ENCODE data around the gene TMEM208. TPM values are rescaled to one million over a fixed set of nuclear protein-coding genes. Genes with fewer than 3 reads are reported as not detected.

TMEM208 gene
- total and polyA plus RNA-seq, 4 donors: 22.1 to 196 (median 93.8) TPM

GRCh38 chr16:67235816-67236562 lies 9.1 kb downstream of the TMEM208 start:
- Histone ChIP-seq H3K9ac (ENCODE audit: insufficient read depth in 1 of 2, low read length in 2 of 2) (no peak overlapping the region), H3K27ac (ENCODE audit: low read depth in 1 of 2, low read length in 1 of 2) (no peak overlapping the region), H3K27me3 (ENCODE audit: control insufficient read depth in 3 of 3, insufficient read depth in 3 of 3, low read length in 2 of 3) (no peaks in the 10 kb centered on the region), H3K4me1 (ENCODE audit: control insufficient read depth in 5 of 5, insufficient read depth in 5 of 5, low read length in 5 of 5) (peaks cover 6 to 10% (median 7%) of the 10 kb centered on the region in 5 donors), H3K4me3 (no peak overlapping the region), H3K36me3 (ENCODE audit: control insufficient read depth in 4 of 4, insufficient read depth in 4 of 4, low read length in 4 of 4) (peaks cover 3 to 68% (median 64%) of the 10 kb centered on the region in 4 donors), H3K9me3 (ENCODE audit: control insufficient read depth in 4 of 4, insufficient read depth in 3 of 4, low read length in 3 of 4) (no peaks in the 10 kb centered on the region)
- TF ChIP-seq, protein P1, sequence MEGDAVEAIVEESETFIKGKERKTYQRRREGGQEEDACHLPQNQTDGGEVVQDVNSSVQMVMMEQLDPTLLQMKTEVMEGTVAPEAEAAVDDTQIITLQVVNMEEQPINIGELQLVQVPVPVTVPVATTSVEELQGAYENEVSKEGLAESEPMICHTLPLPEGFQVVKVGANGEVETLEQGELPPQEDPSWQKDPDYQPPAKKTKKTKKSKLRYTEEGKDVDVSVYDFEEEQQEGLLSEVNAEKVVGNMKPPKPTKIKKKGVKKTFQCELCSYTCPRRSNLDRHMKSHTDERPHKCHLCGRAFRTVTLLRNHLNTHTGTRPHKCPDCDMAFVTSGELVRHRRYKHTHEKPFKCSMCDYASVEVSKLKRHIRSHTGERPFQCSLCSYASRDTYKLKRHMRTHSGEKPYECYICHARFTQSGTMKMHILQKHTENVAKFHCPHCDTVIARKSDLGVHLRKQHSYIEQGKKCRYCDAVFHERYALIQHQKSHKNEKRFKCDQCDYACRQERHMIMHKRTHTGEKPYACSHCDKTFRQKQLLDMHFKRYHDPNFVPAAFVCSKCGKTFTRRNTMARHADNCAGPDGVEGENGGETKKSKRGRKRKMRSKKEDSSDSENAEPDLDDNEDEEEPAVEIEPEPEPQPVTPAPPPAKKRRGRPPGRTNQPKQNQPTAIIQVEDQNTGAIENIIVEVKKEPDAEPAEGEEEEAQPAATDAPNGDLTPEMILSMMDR (IDR thresholded peaks at IDR 0.05; ENCODE audit: control extremely low read depth, extremely low read depth): no peak
- DNase-seq: no peak
- ATAC-seq (ENCODE audit: insufficient read depth, low FRiP score): no peak
- WGBS, 2 donors: 82 to 85% methylated on average over 17 of the region's 17 CpGs

DNA sequence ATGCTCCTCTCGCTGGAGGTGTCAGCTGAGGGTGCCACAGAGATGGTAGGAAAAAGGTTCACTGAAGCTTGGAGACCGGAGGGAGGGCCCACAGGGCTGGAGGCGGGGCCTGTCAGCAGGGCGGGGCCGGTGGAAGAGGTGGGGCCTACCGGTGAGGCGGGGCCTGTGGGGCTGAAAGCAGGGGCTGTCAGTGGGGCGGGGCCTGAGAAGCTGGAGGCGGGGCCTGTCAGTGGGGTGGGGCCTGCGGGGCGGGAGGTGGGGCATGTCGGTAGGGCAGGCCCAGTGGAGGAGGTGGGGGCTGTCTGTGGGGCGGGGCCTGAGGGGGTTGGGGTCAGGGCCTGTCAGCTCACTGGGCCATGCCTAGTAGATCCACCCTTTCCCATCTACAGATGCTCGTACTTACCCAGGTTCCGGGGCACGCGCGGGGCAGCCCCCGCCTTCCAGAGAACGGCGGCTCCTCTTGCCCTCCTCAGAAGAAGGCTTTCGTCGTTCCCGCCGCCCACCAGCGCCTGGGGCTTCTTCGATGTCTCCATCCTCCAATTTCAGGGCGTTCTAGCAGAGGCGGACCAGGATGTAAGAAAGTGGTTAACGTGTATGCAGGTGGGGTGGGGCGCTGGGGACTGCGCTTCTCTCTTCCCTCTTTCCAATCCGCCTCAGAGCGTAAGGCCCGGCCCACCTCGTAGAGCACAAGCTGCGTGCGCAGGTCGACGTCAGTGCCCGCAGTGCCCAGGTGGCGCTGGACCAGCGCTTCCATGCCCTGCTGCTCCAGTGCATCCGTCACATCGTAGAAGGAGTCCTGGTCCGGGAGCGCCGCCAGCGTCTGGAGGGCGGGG lies 9.8 kb downstream of the TMEM208 start:
- Histone ChIP-seq H3K27ac (ENCODE audit: low read depth in 1 of 2, low read length in 1 of 2) (no peak overlapping the region), H3K36me3 (ENCODE audit: control insufficient read depth in 4 of 4, insufficient read depth in 4 of 4, low read length in 4 of 4) (peaks cover 3 to 64% (median 58%) of the 10 kb centered on the region in 4 donors), H3K9ac (ENCODE audit: insufficient read depth in 1 of 2, low read length in 2 of 2) (no peak overlapping the region), H3K4me3 (no peak overlapping the region), H3K9me3 (ENCODE audit: control insufficient read depth in 4 of 4, insufficient read depth in 3 of 4, low read length in 3 of 4) (no peaks in the 10 kb centered on the region), H3K4me1 (ENCODE audit: control insufficient read depth in 5 of 5, insufficient read depth in 5 of 5, low read length in 5 of 5) (peaks cover 6 to 18% (median 15%) of the 10 kb centered on the region in 5 donors), H3K27me3 (ENCODE audit: control insufficient read depth in 3 of 3, insufficient read depth in 3 of 3, low read length in 2 of 3) (no peaks in the 10 kb centered on the region)
- 89 to 94% methylated on average over 41 to 50 of the region's 50 CpGs for WGBS, 2 donors
- peak in 1 of 3 donors; percentile 58 for DNase-seq
- ATAC-seq (ENCODE audit: insufficient read depth, low FRiP score): no peak
- TF ChIP-seq, protein P1 (IDR thresholded peaks at IDR 0.05; ENCODE audit: control extremely low read depth, extremely low read depth): no peak

GRCh38 chr16:67237396-67238277 lies 10.7 kb downstream of the TMEM208 start:
- Histone ChIP-seq H3K27ac (ENCODE audit: low read depth in 1 of 2, low read length in 1 of 2) (no peak overlapping the region), H3K4me3 (no peak overlapping the region), H3K9me3 (ENCODE audit: control insufficient read depth in 4 of 4, insufficient read depth in 3 of 4, low read length in 3 of 4) (no peaks in the 10 kb centered on the region), H3K36me3 (ENCODE audit: control insufficient read depth in 4 of 4, insufficient read depth in 4 of 4, low read length in 4 of 4) (peaks cover 3 to 62% (median 58%) of the 10 kb centered on the region in 4 donors), H3K27me3 (ENCODE audit: control insufficient read depth in 3 of 3, insufficient read depth in 3 of 3, low read length in 2 of 3) (no peaks in the 10 kb centered on the region), H3K9ac (ENCODE audit: insufficient read depth in 1 of 2, low read length in 2 of 2) (no peak overlapping the region), H3K4me1 (ENCODE audit: control insufficient read depth in 5 of 5, insufficient read depth in 5 of 5, low read length in 5 of 5) (peaks cover 6 to 26% (median 22%) of the 10 kb centered on the region in 5 donors)
- TF ChIP-seq, protein P1 (IDR thresholded peaks at IDR 0.05; ENCODE audit: control extremely low read depth, extremely low read depth): no peak
- 87 to 93% methylated on average over 16 of the region's 16 CpGs for WGBS, 2 donors
- DNase-seq: no peak
- no peak for ATAC-seq (ENCODE audit: insufficient read depth, low FRiP score)

All from lung (tissue), 12 donors.